IMR-90 (cell line): ENCODE data around the gene RBP4. TPM values are rescaled to one million over a fixed set of nuclear protein-coding genes. Genes with fewer than 3 reads are reported as not detected.

Experiments used
- ATAC-seq: fragments of 200-7000 bp; cut with Tn5 transposase; 2 replicates; pipeline ENCODE4 v1.9.1; 2020; ENCODE audit warnings: low read depth, mild to moderate bottlenecking, moderate library complexity
- BruUV-seq: library from RNA; stranded (reverse); fragments of 400-500 nt; replicated peaks from 2 replicates; lab custom pipeline; 2021; lab: Mats Ljungman, UMichigan
- CTCF ChIA-PET: fragments of 300-600 bp; formaldehyde crosslinking; extraction: SDS; loops from one replicate; lab custom pipeline; 2021; ENCODE audit warnings: antibody characterized with exemption; lab: Yijun Ruan, JAX
- POLR2A ChIA-PET: fragments of 300-600 bp; sonication (Branson Sonifier 250); formaldehyde crosslinking; loops from one replicate; lab custom pipeline; 2022; ENCODE audit warnings: antibody characterized with exemption; ENCODE audit not compliant: unreplicated experiment; lab: Charles Lee
- DNase-seq: peaks from one replicate; pipeline ENCODE4 v3.0.0; 2013
- H2AFZ ChIP-seq: replicated peaks from 2 replicates; pipeline ENCODE3; 2013; ENCODE audit warnings: low read length, mild to moderate bottlenecking; ENCODE audit not compliant: poor library complexity
- H2AK5ac ChIP-seq: 2 replicates; pipeline ENCODE4 v1.6.1; 2013; ENCODE audit warnings: low read depth, low read length, inconsistent platforms
- H2AK9ac ChIP-seq: replicated peaks from 2 replicates; pipeline ENCODE3; 2013; ENCODE audit warnings: mild to moderate bottlenecking, low read depth, low read length, moderate library complexity; ENCODE audit not compliant: poor library complexity
- H2BK120ac ChIP-seq: 2 replicates; pipeline ENCODE4 v1.6.1; 2013; ENCODE audit warnings: low read depth, low read length, inconsistent platforms
- H2BK15ac ChIP-seq: 3 replicates; pipeline ENCODE4 v1.6.1; 2013; ENCODE audit warnings: low read depth, low read length, inconsistent platforms
- H2BK20ac ChIP-seq: 2 replicates; pipeline ENCODE4 v1.6.1; 2013; ENCODE audit warnings: low read depth, mild to moderate bottlenecking, inconsistent platforms, low read length, moderate library complexity
- H2BK5ac ChIP-seq: 2 replicates; pipeline ENCODE4 v1.6.1; 2013; ENCODE audit warnings: mild to moderate bottlenecking, low read depth, low read length, inconsistent platforms; ENCODE audit not compliant: poor library complexity, severe bottlenecking
- H3K14ac ChIP-seq: replicated peaks from 2 replicates; pipeline ENCODE4 v1.6.1; 2013; ENCODE audit warnings: low read depth, low read length, inconsistent platforms
- H3K18ac ChIP-seq: 2 replicates; pipeline ENCODE4 v1.6.1; 2013; ENCODE audit warnings: low read depth, low read length, control low read depth
- H3K23ac ChIP-seq: 2 replicates; pipeline ENCODE4 v1.6.1; 2013; ENCODE audit warnings: low read depth, low read length, inconsistent platforms
- H3K27ac ChIP-seq: 2 replicates; pipeline ENCODE4 v1.5.1; 2013; ENCODE audit warnings: mild to moderate bottlenecking, control low read depth, low read length; ENCODE audit not compliant: insufficient read depth
- H3K27me3 ChIP-seq: 2 replicates; pipeline ENCODE4 v1.6.1; 2013; ENCODE audit warnings: low read length; ENCODE audit not compliant: control insufficient read depth, insufficient read depth
- H3K36me3 ChIP-seq: 2 replicates; pipeline ENCODE4 v1.6.1; 2013; ENCODE audit warnings: low read length, mixed read lengths; ENCODE audit not compliant: control insufficient read depth, insufficient read depth
- H3K4ac ChIP-seq: 2 replicates; pipeline ENCODE4 v1.6.1; 2013; ENCODE audit warnings: low read depth, low read length, inconsistent platforms
- H3K4me1 ChIP-seq: 2 replicates; pipeline ENCODE4 v1.6.1; 2013; ENCODE audit warnings: low read length, mixed read lengths; ENCODE audit not compliant: control insufficient read depth, insufficient read depth
- H3K4me2 ChIP-seq: 2 replicates; pipeline ENCODE4 v1.6.1; 2013; ENCODE audit warnings: low read depth, mild to moderate bottlenecking, control low read depth, low read length, moderate library complexity
- H3K4me3 ChIP-seq: 2 replicates; pipeline ENCODE4 v1.5.1; 2013; ENCODE audit warnings: low read depth, mild to moderate bottlenecking, control low read depth, low read length, moderate library complexity; ENCODE audit not compliant: insufficient read depth
- H3K56ac ChIP-seq: 2 replicates; pipeline ENCODE4 v1.6.1; 2013; ENCODE audit warnings: low read length, inconsistent platforms; ENCODE audit not compliant: insufficient read depth; ENCODE audit errors: extremely low read depth
- H3K79me1 ChIP-seq, 2 experiments: 2 replicates each; pipeline ENCODE4 v1.6.1; 2013; ENCODE audit warnings: low read length in 2 of 2, inconsistent platforms in 1 of 2, low read depth in 1 of 2
- H3K9ac ChIP-seq: 2 replicates; pipeline ENCODE4 v1.6.1; 2013; ENCODE audit warnings: low read depth, low read length, control low read depth
- H3K9me1 ChIP-seq: 2 replicates; pipeline ENCODE4 v1.6.1; 2013; ENCODE audit warnings: low read length, inconsistent platforms; ENCODE audit not compliant: insufficient read depth
- H3K9me3 ChIP-seq: 2 replicates; pipeline ENCODE4 v1.6.1; 2013; ENCODE audit warnings: low read length; ENCODE audit not compliant: control insufficient read depth, insufficient read depth
- H4K20me1 ChIP-seq: 2 replicates; pipeline ENCODE4 v1.6.1; 2013; ENCODE audit warnings: low read length, inconsistent platforms; ENCODE audit not compliant: insufficient read depth
- H4K5ac ChIP-seq: 2 replicates; pipeline ENCODE4 v1.6.1; 2013; ENCODE audit warnings: mild to moderate bottlenecking, low read depth, low read length, control low read depth
- H4K8ac ChIP-seq, 2 experiments: 2 replicates each; pipeline ENCODE4 v1.6.1; 2013; ENCODE audit warnings: low read depth in 2 of 2, low read length in 2 of 2, control low read depth in 1 of 2, inconsistent platforms in 1 of 2
- H4K91ac ChIP-seq: 2 replicates; pipeline ENCODE4 v1.6.1; 2013; ENCODE audit warnings: low read depth, low read length, inconsistent platforms; ENCODE audit not compliant: insufficient read depth
- BHLHE40 ChIP-seq: fragments of 150-350 bp; IDR thresholded peaks from 2 replicates; pipeline ENCODE4 v1.6.1; 2016; ENCODE audit warnings: mild to moderate bottlenecking, low read depth, low read length
- CEBPB ChIP-seq: IDR thresholded peaks from 2 replicates; pipeline ENCODE4 v1.6.1; 2012; ENCODE audit warnings: low read depth, low read length, improper control_type of control experiment
- CHD1 ChIP-seq: IDR thresholded peaks from 2 replicates; pipeline ENCODE4 v1.6.1; 2012; ENCODE audit warnings: low read depth, low read length, improper control_type of control experiment
- FOS ChIP-seq: fragments of 150-350 bp; IDR thresholded peaks from 2 replicates; pipeline ENCODE4 v1.6.1; 2016; ENCODE audit warnings: low read depth, low read length
- MAFK ChIP-seq: IDR thresholded peaks from 2 replicates; pipeline ENCODE4 v1.6.1; 2012; ENCODE audit warnings: low read depth, low read length, improper control_type of control experiment
- MAZ ChIP-seq: IDR thresholded peaks from 2 replicates; pipeline ENCODE4 v1.6.1; 2012; ENCODE audit warnings: low read depth, mild to moderate bottlenecking, low read length, improper control_type of control experiment, moderate library complexity, borderline replicate concordance
- MXI1 ChIP-seq: IDR thresholded peaks from 2 replicates; pipeline ENCODE4 v1.6.1; 2012; ENCODE audit warnings: low read depth, mild to moderate bottlenecking, low read length, moderate library complexity, borderline replicate concordance
- NFE2L2 ChIP-seq: fragments of 150-350 bp; IDR thresholded peaks from 2 replicates; pipeline ENCODE4 v1.6.1; 2016; ENCODE audit warnings: low read depth, mild to moderate bottlenecking, low read length
- POLR2A ChIP-seq: IDR thresholded peaks from 2 replicates; pipeline ENCODE4 v1.6.1; 2012; ENCODE audit warnings: mild to moderate bottlenecking, low read depth, low read length
- RAD21 ChIP-seq: IDR thresholded peaks from 2 replicates; pipeline ENCODE4 v1.6.1; 2012; ENCODE audit warnings: low read length, improper control_type of control experiment
- RCOR1 ChIP-seq: IDR thresholded peaks from 2 replicates; pipeline ENCODE4 v1.6.1; 2012; ENCODE audit warnings: mild to moderate bottlenecking, low read length, improper control_type of control experiment; ENCODE audit not compliant: insufficient replicate concordance
- RFX5 ChIP-seq: IDR thresholded peaks from 2 replicates; pipeline ENCODE4 v1.8.0; 2012; ENCODE audit warnings: low read depth, mild to moderate bottlenecking, low read length, moderate library complexity
- SMC3 ChIP-seq: fragments of 150-350 bp; IDR thresholded peaks from 2 replicates; pipeline ENCODE4 v1.6.1; 2016; ENCODE audit warnings: low read depth, mild to moderate bottlenecking, antibody characterized with exemption, low read length, moderate library complexity
- WGBS, 2 experiments: methylation state at CpG; one replicate each; pipeline versions ENCODE4 v1.1.5 to v1.1.7; 2013; ENCODE audit warnings: missing lambda C conversion rate in 2 of 2; ENCODE audit not compliant: insufficient read length in 1 of 2; ENCODE audit errors: extremely low coverage in 2 of 2; 5-methylcytosine and 5-hydroxymethylcytosine counted together
- dilution Hi-C: fragments of 300-500 bp; cut with HindIII; formaldehyde crosslinking; loops from one replicate; pipeline ENCODE4 v1.14.3; 2018; ENCODE audit warnings: low sequenced_read_pairs; ENCODE audit not compliant: unreplicated experiment
- in situ Hi-C: fragments of 300-500 bp; cut with MboI; formaldehyde crosslinking; loops from 3 replicates; pipeline ENCODE4 v1.14.3; 2019; ENCODE audit warnings: low sequenced_read_pairs, inconsistent platforms, mixed read lengths
- intact Hi-C: fragments of 100-400 bp; cut with micrococcal nuclease; formaldehyde crosslinking; loops from 2 replicates; pipeline ENCODE4 v1.10.0; 2022
- polyA plus RNA-seq, 3 experiments: library from polyadenylated mRNA; depleted of rRNA; stranded (reverse); fragments of >200 nt; gene quantifications; 2 replicates each; pipeline ENCODE4 v1.2.3, GENCODE V29; 2012; ENCODE audit warnings: low replicate concordance in 1 of 3
- total RNA-seq: library from RNA; depleted of rRNA; stranded (reverse); fragments of >200 nt; gene quantifications from 2 replicates; pipeline ENCODE4 v1.2.3, GENCODE V29; 2012
- TF ChIP-seq, protein P1 (sequence below): fragments of 150-350 bp; IDR thresholded peaks from 2 replicates; pipeline ENCODE4 v1.6.1; 2016; ENCODE audit warnings: low read depth, mild to moderate bottlenecking, low read length, moderate library complexity, borderline replicate concordance
- TF ChIP-seq, protein P2 (sequence below): fragments of 150-350 bp; IDR thresholded peaks from 2 replicates; pipeline ENCODE4 v1.6.1; 2017; ENCODE audit warnings: mild to moderate bottlenecking, antibody characterized with exemption, low read length, low read depth
- TF ChIP-seq, protein P3 (sequence below): conservative IDR thresholded peaks from 2 replicates; pipeline ENCODE4 v1.5.1; 2012; ENCODE audit warnings: mild to moderate bottlenecking, low read depth, low read length, improper control_type of control experiment

Gene RBP4
- total and polyA plus RNA-seq, 2 of the 4 experiments (the other 2 are of a cell fraction): not detected

DNA sequence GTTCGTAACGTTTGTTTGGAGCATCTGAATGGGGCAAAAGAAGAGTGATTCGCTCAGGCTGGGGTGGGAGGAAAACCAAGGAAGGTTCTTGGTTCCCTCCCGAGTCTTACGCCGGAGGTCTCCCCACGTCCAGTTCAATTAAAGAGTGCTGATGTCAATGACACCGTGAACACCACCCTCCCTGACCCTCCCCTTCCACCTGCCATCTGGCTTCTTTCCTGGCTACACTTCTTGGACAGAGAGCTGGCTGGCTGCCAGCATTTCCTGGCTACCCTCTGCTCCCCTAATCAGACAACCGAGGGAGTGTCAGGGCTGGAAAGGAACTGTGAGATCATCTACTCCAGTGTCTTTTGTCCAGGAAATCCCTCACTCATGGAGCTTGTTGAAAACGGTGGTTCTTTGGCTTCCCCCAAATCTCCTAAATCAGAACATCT, 58.7 kb downstream of the RBP4 start:
- Histone ChIP-seq H4K20me1 (no peaks in the 10 kb centered on the region), H3K27ac (no peak overlapping the region), H3K9me1 (peaks cover 3% of the 10 kb centered on the region; the same call in 1 of the 2 replicates), H4K8ac (no peak overlapping the region), H2BK20ac (no peak overlapping the region), H3K4me3 (peak overlapping the region; percentile 14; the same call in 1 of the 2 replicates), H2AK5ac (no peak overlapping the region), H2AFZ (peak overlapping the region; percentile 53), H3K4ac (no peak overlapping the region), H2AK9ac (no peak overlapping the region), H4K91ac (no peak overlapping the region), H3K23ac (no peak overlapping the region), H2BK15ac (no peak overlapping the region), H3K4me2 (peak overlapping the region; percentile 77), H3K79me1 (no peaks in the 10 kb centered on the region), H2BK120ac (no peak overlapping the region), H3K4me1 (0 out of 2 replicates have a peak, but pooled peaks cover 2% of the 10 kb centered on the region), H3K9ac (no peak overlapping the region), H3K14ac (0 out of 2 replicates have a peak overlapping the region, but pooled peaks have one; percentile 16), H3K9me3 (no peaks in the 10 kb centered on the region), H3K36me3 (no peaks in the 10 kb centered on the region), H2BK5ac (no peak overlapping the region), H4K5ac (no peak overlapping the region), H3K27me3 (no peaks in the 10 kb centered on the region; the same call in 1 of the 2 replicates), H3K56ac (no peak overlapping the region), H3K18ac (no peak overlapping the region)
- POLR2A ChIA-PET: no interaction called here
- peak; percentile 9 for DNase-seq
- no peak for TF ChIP-seq RFX5
- TF ChIP-seq CEBPB: no peak
- TF ChIP-seq POLR2A: no peak
- no peak for TF ChIP-seq BHLHE40
- TF ChIP-seq NFE2L2: no peak
- TF ChIP-seq, protein P1, sequence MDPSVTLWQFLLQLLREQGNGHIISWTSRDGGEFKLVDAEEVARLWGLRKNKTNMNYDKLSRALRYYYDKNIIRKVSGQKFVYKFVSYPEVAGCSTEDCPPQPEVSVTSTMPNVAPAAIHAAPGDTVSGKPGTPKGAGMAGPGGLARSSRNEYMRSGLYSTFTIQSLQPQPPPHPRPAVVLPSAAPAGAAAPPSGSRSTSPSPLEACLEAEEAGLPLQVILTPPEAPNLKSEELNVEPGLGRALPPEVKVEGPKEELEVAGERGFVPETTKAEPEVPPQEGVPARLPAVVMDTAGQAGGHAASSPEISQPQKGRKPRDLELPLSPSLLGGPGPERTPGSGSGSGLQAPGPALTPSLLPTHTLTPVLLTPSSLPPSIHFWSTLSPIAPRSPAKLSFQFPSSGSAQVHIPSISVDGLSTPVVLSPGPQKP: no peak
- TF ChIP-seq MXI1: no peak
- no peak for TF ChIP-seq CHD1
- TF ChIP-seq MAZ: no peak
- TF ChIP-seq RCOR1: no peak
- TF ChIP-seq SMC3: no peak
- TF ChIP-seq MAFK: no peak
- TF ChIP-seq RAD21: no peak
- TF ChIP-seq, protein P2, sequence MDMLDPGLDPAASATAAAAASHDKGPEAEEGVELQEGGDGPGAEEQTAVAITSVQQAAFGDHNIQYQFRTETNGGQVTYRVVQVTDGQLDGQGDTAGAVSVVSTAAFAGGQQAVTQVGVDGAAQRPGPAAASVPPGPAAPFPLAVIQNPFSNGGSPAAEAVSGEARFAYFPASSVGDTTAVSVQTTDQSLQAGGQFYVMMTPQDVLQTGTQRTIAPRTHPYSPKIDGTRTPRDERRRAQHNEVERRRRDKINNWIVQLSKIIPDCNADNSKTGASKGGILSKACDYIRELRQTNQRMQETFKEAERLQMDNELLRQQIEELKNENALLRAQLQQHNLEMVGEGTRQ: no peak
- TF ChIP-seq, protein P3, sequence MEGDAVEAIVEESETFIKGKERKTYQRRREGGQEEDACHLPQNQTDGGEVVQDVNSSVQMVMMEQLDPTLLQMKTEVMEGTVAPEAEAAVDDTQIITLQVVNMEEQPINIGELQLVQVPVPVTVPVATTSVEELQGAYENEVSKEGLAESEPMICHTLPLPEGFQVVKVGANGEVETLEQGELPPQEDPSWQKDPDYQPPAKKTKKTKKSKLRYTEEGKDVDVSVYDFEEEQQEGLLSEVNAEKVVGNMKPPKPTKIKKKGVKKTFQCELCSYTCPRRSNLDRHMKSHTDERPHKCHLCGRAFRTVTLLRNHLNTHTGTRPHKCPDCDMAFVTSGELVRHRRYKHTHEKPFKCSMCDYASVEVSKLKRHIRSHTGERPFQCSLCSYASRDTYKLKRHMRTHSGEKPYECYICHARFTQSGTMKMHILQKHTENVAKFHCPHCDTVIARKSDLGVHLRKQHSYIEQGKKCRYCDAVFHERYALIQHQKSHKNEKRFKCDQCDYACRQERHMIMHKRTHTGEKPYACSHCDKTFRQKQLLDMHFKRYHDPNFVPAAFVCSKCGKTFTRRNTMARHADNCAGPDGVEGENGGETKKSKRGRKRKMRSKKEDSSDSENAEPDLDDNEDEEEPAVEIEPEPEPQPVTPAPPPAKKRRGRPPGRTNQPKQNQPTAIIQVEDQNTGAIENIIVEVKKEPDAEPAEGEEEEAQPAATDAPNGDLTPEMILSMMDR: no peak
- TF ChIP-seq FOS: no peak
- CTCF ChIA-PET: interaction anchor here (0.6 to 1.5 kb wide), 5 partner anchors 9 to 138 kb away, joined by 3 to 6 read pairs (median 3); no protein-coding TSS in a partner anchor
- intact Hi-C loops: loop anchor here (2.0 kb wide), 1 partner anchor 138 kb away; no protein-coding TSS in a partner anchor
- in situ Hi-C loops: no loop called here
- dilution Hi-C loops: no loop called here
- peak; percentile 61 for ATAC-seq
- BruUV-seq: no TSS peak
- WGBS, 2 experiments: 0% methylated on average over 1 of the region's 10 CpGs; no CpG with 5 or more reads in 1 of the 2 experiments
